Pancreas (tissue), 10 donors: ENCODE measurements around the gene SCEL. TPM values are rescaled to one million over a fixed set of nuclear protein-coding genes. Genes with fewer than 3 reads are reported as not detected.
A peak's percentile ranks its signal among the peaks of the same experiment; 100 is the strongest.
"Not testable (repeated sequence)": the region's sequence is repeated elsewhere in the genome, so short reads cannot be mapped to it uniquely, and the experiment has no call there.

Experiments
- ATAC-seq, 4 donors: fragments of 200-7000 bp; cut with Tn5 transposase; one replicate each; pipeline versions ENCODE4 v1.8.0 to v1.9.1; 2020; ENCODE audit warnings: mild to moderate bottlenecking in 4 of 4, moderate library complexity in 4 of 4
- DNase-seq, 6 donors: peaks; one replicate each; pipeline ENCODE4 v3.0.0-alpha.2; 2020
- FAIRE-seq: peaks from 2 replicates; lab custom pipeline; 2012; peaks lifted over from hg19 to GRCh38; lab: Jason Lieb, UNC
- H3K27ac ChIP-seq, 4 donors: fragments of 200-600 bp; sonication (generic); 1 replicate in 3 of 4; 2 replicates in 1 of 4; pipeline versions ENCODE4 v1.5.0 to v1.8.0; 2020
- H3K27me3 ChIP-seq, 4 donors: fragments of 200-600 bp; one replicate each; pipeline ENCODE4 v1.8.0; 2021
- H3K36me3 ChIP-seq, 3 donors: fragments of 200-600 bp; sonication (generic) in 1 of 3; one replicate each; pipeline versions ENCODE4 v1.5.0 to v1.8.0; 2020 to 2021
- H3K4me1 ChIP-seq, 3 donors: fragments of 200-600 bp; one replicate each; pipeline ENCODE4 v1.8.0; 2021
- H3K4me3 ChIP-seq, 4 donors: fragments of 200-600 bp; sonication (generic) in 2 of 4; one replicate each; pipeline versions ENCODE4 v1.5.0 to v1.8.0; 2020 to 2021
- H3K9me3 ChIP-seq, 4 donors: fragments of 200-600 bp; one replicate each; pipeline ENCODE4 v1.8.0; 2021
- WGBS, 2 donors: extraction: QIAGEN DNeasy Blood & Tissue Kit; methylation state at CpG; one replicate each; pipeline ENCODE4 v1.1.7; 2013; 5-methylcytosine and 5-hydroxymethylcytosine counted together
- intact Hi-C, 3 donors: fragments of 100-400 bp; cut with DNase I; formaldehyde crosslinking; loops; one replicate each; pipeline versions ENCODE4 v1.11.1 to v1.14.2; 2022
- polyA plus RNA-seq, 2 donors: library from polyadenylated mRNA; stranded (reverse); fragments of 200-250 nt; gene quantifications; one replicate each; pipeline ENCODE4 v1.2.3, GENCODE V29; 2013
- total RNA-seq, 6 donors: library from RNA; stranded (reverse); fragmentation: NEBNext Ultra II Directional in 4 of 6; extraction: Animal tissue kit (Norgen Biotek cat#: 25700) in 4 of 6; gene quantifications; one replicate each; pipeline versions ENCODE4 v1.2.1 to v1.2.4, GENCODE V29; 2021 to 2023
- TF ChIP-seq, protein P1 (sequence below), 4 donors: fragments of 200-600 bp; sonication (generic) in 3 of 4; IDR thresholded peaks; one replicate each; pipeline versions ENCODE4 v1.5.0 to v1.8.0; 2021; ENCODE audit warnings: antibody characterized with exemption in 4 of 4
- donor health status: healthy with polysubstance abuse.
- donor health status: DM: no; HTN: no; CAD: no; lungs with moderate emphysema.
- donor health status: DM: no; HTN: no; CAD: no.
- donor health status: control.
- donor health status: control.
- donor health status: Bipolar disorder and iron deficiency.
- donor health status: DM: yes; HTN: yes; CAD: no.
- donor health status: DM: no; HTN: no; CAD: no.
- donor health status: DM: no; HTN: no; CAD: no.
- donor health status: DM: yes; HTN: yes; CAD: no.

Gene SCEL
- total and polyA plus RNA-seq, 8 donors: 0.04 to 0.18 (median 0.14) TPM; not detected in 2

DNA sequence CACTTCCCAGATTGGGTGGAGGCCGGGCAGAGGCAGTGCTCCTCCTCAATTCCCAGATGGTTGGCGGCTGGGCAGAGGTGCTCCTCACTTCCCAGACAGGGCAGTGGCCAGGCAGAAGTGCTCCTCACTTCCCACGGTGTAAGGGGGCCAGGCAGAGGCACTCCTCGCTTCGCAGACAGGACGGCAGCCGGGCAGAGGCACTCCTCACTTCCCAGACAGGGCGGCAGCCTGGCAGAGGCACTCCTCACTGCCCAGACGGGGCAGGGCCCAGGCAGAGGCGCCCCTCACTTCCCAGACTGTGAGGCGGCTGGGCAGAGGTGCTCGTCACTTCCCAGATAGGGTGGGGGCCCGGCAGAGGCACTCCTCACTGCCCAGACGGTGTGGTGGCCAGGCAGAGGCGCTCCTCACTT, 125.3 kb downstream of the SCEL start:
- FAIRE-seq (no peak), DNase-seq (peak in 1 of 6 donors; percentile 59), ATAC-seq (no peak)
- Histone ChIP-seq H3K36me3 (no peaks in the 10 kb centered on the region), H3K27me3 (no peaks in the 10 kb centered on the region), H3K27ac (no peak overlapping the region), H3K4me3 (no peak overlapping the region), H3K4me1 (no peaks in the 10 kb centered on the region), H3K9me3 (no peaks in the 10 kb centered on the region)
- WGBS, 2 donors: 84 to 91% methylated on average over 15 of the region's 15 CpGs
- intact Hi-C loops: no loop called here
- TF ChIP-seq, protein P1, sequence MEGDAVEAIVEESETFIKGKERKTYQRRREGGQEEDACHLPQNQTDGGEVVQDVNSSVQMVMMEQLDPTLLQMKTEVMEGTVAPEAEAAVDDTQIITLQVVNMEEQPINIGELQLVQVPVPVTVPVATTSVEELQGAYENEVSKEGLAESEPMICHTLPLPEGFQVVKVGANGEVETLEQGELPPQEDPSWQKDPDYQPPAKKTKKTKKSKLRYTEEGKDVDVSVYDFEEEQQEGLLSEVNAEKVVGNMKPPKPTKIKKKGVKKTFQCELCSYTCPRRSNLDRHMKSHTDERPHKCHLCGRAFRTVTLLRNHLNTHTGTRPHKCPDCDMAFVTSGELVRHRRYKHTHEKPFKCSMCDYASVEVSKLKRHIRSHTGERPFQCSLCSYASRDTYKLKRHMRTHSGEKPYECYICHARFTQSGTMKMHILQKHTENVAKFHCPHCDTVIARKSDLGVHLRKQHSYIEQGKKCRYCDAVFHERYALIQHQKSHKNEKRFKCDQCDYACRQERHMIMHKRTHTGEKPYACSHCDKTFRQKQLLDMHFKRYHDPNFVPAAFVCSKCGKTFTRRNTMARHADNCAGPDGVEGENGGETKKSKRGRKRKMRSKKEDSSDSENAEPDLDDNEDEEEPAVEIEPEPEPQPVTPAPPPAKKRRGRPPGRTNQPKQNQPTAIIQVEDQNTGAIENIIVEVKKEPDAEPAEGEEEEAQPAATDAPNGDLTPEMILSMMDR (IDR thresholded peaks at IDR 0.05): no peak

DNA sequence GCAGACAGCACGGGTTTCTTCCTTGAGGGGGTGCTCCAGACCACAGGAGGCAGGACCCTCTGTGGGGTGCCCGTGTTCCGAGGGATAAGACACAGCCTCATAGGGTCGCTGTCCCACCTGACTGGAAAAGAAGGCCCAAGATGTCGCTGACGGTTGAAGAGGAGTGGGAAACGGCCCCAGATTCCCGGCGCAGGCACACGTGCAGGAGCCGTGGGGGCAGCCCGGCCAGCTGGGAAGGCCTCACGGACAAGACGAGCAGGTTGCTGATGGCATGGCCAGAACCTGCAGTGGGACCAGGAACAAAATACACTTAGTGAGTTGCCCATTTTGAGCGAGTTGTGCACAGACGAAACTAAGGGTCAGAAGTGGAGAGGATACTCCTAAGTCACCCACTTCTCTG, 126.8 kb downstream of the SCEL start:
- intact Hi-C loops, ATAC-seq, FAIRE-seq, H3K4me1 ChIP-seq, H3K27me3 ChIP-seq, H3K9me3 ChIP-seq, H3K36me3 ChIP-seq, H3K4me3 ChIP-seq, H3K27ac ChIP-seq: not testable (repeated sequence)
- 88 to 92% methylated on average over 16 of the region's 16 CpGs for WGBS, 2 donors
- DNase-seq: peak in 1 of 6 donors; percentile 47

DNA sequence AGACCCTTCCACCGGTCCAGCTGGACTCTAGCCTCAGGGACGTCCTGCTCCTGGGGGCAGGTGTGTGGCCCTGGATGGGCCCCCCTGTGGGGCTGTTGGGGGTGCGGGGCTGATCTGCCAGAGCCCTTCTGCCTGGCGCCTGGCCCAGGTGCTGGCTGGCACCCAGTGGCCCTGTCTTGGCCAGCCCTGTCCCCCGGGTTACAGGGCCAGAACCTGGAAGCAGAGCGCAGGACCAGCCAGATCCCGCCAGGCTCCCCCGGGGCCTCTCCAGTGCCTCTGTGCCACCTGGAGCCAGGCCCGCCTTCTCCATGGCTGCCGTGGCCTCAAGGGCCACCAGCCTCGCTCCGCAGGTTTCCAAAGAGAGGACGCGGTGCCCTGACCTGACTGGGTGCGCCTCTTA, 127.3 kb downstream of the SCEL start:
- H3K9me3 ChIP-seq, H3K27ac ChIP-seq, H3K4me1 ChIP-seq, intact Hi-C loops, H3K27me3 ChIP-seq, ATAC-seq, H3K36me3 ChIP-seq, FAIRE-seq, H3K4me3 ChIP-seq: not testable (repeated sequence)
- 91 to 97% methylated on average over 11 to 14 of the region's 15 CpGs for WGBS, 2 donors
- DNase-seq: peak in 1 of 6 donors; percentile 33

DNA sequence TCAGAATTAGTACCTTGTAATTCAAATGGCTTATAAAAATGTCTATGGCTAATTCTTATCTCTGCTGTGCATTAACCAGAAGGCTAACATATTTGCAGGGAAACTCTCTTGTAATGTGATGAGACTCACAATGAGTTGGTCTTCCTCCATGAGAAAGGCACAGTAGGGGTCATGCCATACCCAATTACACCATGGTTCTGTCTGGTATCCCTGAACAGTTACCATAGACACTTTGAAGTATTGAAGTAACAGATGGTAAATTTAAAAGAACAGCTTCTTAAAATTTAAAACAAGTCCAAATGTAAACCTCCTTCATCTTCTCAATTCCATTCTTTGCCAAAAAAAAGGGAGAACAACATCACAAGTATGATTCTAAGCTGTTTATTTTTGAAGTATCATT, 139.3 kb downstream of the SCEL start:
- FAIRE-seq: no peak
- no peaks in the 10 kb centered on the region for H3K36me3 ChIP-seq
- H3K27ac ChIP-seq: no peak overlapping the region
- no peak for ATAC-seq
- TF ChIP-seq, protein P1 (IDR thresholded peaks at IDR 0.05): no peak
- intact Hi-C loops: no loop called here
- H3K27me3 ChIP-seq: no peaks in the 10 kb centered on the region
- DNase-seq: no peak
- no peaks in the 10 kb centered on the region for H3K9me3 ChIP-seq
- no peak overlapping the region for H3K4me3 ChIP-seq
- no peaks in the 10 kb centered on the region for H3K4me1 ChIP-seq

DNA sequence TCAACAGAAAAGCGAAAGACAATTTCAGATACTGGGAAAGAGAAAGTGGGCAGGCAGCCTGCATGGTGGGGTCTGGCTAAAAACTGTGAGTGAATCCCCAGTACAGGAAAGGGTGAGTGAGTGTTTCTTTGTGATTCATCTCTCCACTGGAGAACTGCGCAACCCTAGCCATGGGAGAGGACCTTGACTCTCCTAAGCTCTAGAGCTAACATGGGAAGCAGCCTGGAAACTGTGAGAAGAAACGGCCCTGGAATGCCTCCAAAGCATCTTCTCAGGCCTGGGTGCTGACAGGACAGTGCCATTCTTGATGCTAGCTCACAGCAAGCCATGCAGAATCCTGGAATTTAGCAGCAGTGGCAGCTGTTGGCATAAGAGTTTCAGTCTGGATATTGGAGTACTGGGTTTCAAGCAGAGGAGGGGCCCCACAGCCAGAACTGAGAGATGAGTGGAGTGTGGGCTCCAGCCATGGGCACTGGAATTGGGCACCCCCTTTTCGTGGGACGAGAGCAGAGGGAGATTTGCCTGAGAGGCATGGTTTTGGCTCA, 143.3 kb downstream of the SCEL start:
- TF ChIP-seq, protein P1 (IDR thresholded peaks at IDR 0.05): no peak
- WGBS, 2 donors: 55 to 65% methylated on average over 5 of the region's 5 CpGs
- Histone ChIP-seq H3K9me3 (no peaks in the 10 kb centered on the region), H3K4me3 (no peak overlapping the region), H3K4me1 (no peaks in the 10 kb centered on the region), H3K36me3 (no peaks in the 10 kb centered on the region), H3K27me3 (no peaks in the 10 kb centered on the region), H3K27ac (no peak overlapping the region)
- DNase-seq: no peak
- intact Hi-C loops: no loop called here
- ATAC-seq: no peak
- no peak for FAIRE-seq

DNA sequence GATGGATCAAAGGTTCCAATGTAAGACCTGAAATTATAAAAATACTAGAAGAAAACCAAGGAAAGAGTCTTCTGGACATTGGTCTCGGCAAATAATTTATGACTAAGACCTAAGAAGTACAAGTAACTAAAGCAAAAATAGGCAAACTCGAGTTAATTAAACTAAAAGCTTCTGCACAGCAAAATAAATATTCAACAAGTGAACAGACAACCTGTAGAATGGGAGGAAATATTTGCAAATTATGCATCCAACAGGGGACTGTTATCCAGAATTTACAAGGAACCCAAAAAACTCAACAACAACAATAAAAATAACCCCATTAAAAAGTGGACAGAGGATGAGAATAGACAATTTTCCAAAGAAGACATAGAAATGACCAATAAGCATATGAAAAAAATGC, 152.3 kb downstream of the SCEL start:
- TF ChIP-seq, protein P1 (IDR thresholded peaks at IDR 0.05): no peak
- no peaks in the 10 kb centered on the region for H3K9me3 ChIP-seq
- 89% methylated on average over 2 of the region's 2 CpGs for WGBS, 2 donors
- no peak overlapping the region for H3K27ac ChIP-seq
- DNase-seq (no peak), FAIRE-seq (no peak), ATAC-seq (no peak)
- peaks cover 5 to 12% (median 10%) of the 10 kb centered on the region in 3 donors for H3K4me1 ChIP-seq
- H3K27me3 ChIP-seq: no peaks in the 10 kb centered on the region
- H3K36me3 ChIP-seq: no peaks in the 10 kb centered on the region
- H3K4me3 ChIP-seq: no peak overlapping the region
- intact Hi-C loops: no loop called here
